NCI-H2107 (cell line): Measurements from ENCODE around the gene GABRB1.
"Not testable (repeated sequence)": the region's sequence is repeated elsewhere in the genome, so short reads cannot be mapped to it uniquely, and the experiment has no call there.

Source experiments
- DNase-seq: peaks from one replicate; lab custom pipeline; 2025; lab: John Stamatoyannopoulos, UW

GABRB1 gene

GRCh38 chr4:47309165-47309564, 277.8 kb downstream of the GABRB1 start:
- DNase-seq = no peak

DNA sequence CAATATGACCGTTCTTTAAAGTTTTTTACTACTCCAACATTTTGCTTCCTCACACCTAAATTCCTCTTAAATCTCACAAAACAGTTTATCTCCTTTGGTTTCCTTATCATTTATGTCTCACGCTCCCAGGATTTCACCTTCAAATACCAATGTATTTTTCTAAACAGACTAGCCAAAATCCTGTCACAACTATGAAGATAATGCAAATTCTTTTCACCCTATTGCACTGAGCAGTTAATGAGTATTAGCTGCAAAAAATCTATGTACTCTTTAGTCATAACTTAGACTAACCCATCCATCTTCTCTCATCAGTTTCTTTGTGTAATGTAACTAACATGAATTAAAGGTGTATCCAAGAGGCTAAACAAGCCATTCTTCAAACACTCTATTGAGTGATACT, 280.8 kb downstream of the GABRB1 start:
- DNase-seq = no peak

DNA sequence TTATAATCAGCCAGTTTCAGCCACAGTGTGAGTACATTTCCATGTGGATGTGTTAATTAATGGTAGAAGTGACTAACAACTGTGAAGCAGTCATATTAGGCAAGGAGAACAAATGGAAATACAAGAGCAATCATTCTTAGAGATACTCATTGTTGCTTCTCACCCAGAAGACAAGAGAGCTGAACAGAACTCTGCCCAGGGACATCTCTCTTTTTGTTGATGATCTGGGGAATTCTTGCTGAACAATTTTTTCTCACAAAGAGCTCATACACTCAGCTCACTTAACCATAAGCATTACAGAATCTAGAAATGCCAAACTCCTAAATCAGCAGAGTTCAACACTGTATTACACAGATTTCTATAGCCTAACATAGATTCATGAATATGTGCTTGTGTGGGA, 282.0 kb downstream of the GABRB1 start:
- DNase-seq = no peak

- DNase-seq = no peak
These were observed 284.0 kb downstream of the GABRB1 start for GRCh38 chr4:47315346-47315745.

DNA sequence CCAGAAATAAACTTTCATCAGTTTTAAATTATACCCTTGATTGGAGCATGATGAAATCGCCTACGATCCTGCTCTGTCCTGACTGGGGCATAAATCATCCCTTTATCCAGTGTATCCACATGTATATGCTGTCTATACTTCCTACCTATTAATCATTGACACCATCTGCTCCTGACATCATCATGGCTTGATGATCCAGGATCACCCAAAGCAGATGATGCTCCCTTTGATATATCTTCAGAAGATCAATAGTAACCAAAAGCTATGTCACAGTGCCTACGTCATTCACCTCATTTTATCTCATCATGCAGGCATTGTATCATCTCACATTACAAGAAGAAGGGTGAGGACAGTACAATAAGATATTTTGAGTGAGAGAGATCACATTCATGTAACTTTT, 294.7 kb downstream of the GABRB1 start:
- DNase-seq = no peak

- DNase-seq = no peak
These were observed 299.5 kb downstream of the GABRB1 start for GRCh38 chr4:47330866-47331265.

GRCh38 chr4:47334652-47335051, 303.3 kb downstream of the GABRB1 start:
- DNase-seq = no peak

- DNase-seq = no peak
These were observed 306.5 kb downstream of the GABRB1 start for GRCh38 chr4:47337893-47338292.

DNA sequence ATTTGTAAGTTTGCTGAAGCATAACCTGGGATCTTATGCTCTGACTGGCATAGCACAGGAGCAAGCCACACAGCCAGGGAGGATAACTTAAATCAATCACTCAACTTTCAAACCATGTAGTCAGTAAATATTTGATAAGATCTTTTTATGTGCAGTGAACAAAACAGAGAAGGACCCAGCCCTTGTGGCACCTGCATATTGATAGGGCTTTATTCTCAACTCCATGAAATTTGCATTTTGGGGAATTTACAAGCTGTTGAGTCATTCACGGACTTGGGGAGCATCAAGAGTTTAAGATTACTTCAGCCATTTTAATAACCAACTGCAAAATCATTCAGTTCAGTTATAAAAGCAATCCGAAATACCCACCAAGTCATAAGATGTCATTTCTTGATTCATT, 309.5 kb downstream of the GABRB1 start:
- no peak for DNase-seq

- DNase-seq = no peak
These were observed 311.4 kb downstream of the GABRB1 start for GRCh38 chr4:47342796-47343195.

DNA sequence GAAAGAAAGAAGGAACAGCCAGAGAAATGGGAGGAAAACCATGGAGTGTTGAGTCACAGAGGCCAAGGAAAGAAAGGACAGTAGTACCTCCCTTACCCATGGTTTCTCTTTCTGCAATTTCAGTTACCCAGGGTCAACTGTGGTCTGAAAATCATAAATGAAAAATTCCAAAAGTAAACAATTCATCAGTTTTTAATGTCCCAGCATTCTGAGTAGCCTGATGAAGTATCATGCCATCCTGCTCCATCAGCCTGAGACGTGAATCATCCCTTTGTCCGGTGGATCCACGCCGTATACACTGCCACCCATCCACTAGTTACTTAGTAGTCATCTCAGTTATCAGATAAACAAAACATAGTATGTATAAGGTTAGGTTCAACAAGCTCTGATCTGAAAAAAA, 318.0 kb downstream of the GABRB1 start:
- DNase-seq = no peak

DNA sequence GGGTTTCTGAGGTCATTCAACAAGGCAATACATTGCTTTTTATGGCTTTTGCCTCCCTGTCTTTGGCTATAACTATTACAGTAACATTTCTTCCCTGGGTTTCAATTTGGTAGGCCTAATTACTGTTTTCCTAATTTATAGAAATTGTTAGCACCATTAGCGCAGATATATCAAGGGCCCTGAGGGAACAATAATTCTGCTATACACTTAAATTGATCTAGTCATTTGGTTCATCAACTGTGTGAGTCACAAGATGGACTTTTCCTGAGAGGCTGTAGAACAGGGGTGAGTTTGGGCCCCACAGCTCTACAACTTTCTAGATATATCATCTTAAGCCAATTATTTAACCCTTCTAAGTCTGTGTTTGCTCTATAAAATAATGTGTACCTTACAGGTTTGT, 324.2 kb downstream of the GABRB1 start:
- no peak for DNase-seq

DNA sequence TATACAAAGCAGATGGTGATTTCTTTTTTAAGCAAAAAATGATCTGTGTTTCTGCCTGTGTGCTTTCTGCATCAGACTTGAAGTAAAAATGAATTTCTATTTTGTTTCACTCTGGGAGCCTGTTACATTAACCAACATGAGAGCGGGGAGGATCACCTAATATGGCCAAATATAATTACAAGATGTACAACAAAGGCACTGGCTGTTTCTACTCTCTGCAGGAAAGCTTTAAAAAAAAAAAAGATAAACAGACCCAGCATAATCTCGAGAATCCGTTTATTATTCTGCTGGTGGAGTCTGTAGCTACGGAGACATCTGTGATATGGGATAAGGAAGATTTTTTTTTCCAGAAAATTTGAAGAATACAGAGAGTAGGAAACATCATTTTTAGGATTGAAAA, 328.5 kb downstream of the GABRB1 start:
- DNase-seq = no peak

GRCh38 chr4:47367761-47368160, 336.4 kb downstream of the GABRB1 start:
- no peak for DNase-seq

- DNase-seq = no peak
These were observed 336.8 kb downstream of the GABRB1 start for GRCh38 chr4:47368211-47368610.

DNA sequence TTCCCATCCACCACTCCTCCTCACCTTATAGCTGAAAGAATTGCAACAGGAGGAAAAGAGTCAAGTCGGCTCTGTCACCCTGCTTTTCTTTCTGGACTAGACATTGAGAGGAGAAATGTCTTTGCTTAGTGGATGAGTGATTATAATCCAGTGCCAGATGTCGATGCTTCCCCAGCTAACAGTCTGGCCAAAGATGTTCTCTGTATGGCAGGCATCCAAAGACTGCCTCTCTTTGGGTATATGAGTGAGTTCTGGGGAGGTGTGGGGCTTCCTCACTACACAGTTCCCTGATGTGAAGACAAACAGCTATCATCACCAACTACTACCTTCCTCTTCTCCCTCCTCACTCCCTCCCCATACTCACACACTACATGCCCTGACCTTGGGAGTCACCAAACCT, 341.2 kb downstream of the GABRB1 start:
- DNase-seq = no peak

- DNase-seq = no peak
These were observed 341.8 kb downstream of the GABRB1 start for GRCh38 chr4:47373174-47373573.

- DNase-seq = no peak
These were observed 342.3 kb downstream of the GABRB1 start for GRCh38 chr4:47373709-47374108.

GRCh38 chr4:47374477-47374876, 343.1 kb downstream of the GABRB1 start:
- DNase-seq = no peak

DNA sequence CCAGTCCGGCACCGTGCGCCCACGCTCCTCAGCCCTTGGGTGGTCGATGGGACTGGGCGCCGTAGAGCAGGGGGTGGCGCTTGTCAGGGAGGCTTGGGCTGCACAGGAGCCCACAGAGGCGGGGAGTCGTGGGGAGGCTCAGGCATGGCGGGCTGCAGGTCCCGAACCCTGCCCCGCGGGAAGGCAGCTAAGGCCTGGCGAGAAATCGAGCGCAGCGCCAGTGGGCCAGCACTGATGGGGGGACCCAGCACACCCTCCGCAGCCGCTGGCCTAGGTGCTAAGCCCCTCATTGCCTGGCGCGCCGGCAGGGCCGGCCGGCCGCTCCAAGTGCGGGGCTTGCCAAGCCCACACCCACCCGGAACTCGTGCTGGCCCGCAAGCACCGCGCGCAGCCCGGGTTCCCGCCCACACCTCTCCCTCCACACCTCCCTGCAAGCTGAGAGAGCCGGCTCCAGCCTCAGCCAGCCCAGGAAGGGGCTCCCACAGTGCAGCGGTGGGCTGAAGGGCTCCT, 346.7 kb downstream of the GABRB1 start:
- not testable (repeated sequence) for DNase-seq

- DNase-seq = no peak
These were observed 349.8 kb downstream of the GABRB1 start for GRCh38 chr4:47381172-47381571.

- no peak for DNase-seq
These were observed 351.5 kb downstream of the GABRB1 start for GRCh38 chr4:47382846-47383360.

GRCh38 chr4:47383829-47384427, 352.6 kb downstream of the GABRB1 start:
- DNase-seq = no peak

DNA sequence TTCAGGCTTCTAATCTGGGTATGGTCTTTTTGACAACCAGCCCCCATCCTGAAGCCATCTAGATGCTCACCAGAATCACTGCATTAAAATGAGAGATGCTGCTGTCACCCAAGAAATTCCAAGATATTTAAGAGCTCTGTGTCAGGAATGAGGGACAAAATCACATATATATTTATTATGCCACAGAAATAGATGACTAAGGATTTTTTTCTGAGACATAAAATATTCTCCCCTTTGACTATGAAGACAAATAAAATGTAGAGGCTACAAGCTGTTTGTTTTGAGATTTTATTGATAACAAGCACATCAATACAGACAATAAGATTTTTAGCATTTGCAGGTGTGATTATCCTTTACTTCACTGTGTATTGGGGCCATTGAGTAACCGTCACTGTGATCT, 354.8 kb downstream of the GABRB1 start:
- DNase-seq = no peak
